ENCODE data around the gene TOM1.

The TOM1 gene

DNA sequence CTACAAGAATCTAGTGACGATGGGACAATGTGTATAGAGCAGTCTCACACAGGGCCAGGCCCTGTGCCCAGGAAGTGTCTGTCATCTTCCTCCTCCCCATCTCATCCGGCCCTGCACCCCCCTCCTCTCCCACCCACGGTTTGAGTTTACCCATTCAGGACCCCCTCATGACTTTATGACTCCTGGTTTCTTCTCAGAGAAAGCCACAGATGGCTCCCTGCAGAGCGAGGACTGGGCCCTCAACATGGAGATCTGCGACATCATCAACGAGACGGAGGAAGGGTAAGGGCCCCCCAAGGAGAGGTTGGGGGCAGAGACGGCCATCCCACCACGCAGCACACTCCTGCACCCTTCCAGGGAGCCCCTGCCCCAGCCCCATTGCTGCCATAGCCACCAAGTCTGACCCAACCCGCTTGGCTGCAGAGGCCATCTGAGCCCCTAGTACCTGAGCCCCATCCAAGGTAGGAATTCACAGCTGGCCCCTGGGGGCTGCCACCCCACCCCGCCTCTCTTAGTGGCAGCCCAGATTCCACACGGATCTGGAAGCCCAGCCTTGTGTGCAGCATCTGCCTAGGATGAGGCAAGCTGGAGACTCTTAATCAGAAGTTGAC lies 18.1 kb downstream of the TOM1 start:
- DNase-seq (ENCODE audit: low read depth), result no peak
- TF ChIP-seq, protein P1, sequence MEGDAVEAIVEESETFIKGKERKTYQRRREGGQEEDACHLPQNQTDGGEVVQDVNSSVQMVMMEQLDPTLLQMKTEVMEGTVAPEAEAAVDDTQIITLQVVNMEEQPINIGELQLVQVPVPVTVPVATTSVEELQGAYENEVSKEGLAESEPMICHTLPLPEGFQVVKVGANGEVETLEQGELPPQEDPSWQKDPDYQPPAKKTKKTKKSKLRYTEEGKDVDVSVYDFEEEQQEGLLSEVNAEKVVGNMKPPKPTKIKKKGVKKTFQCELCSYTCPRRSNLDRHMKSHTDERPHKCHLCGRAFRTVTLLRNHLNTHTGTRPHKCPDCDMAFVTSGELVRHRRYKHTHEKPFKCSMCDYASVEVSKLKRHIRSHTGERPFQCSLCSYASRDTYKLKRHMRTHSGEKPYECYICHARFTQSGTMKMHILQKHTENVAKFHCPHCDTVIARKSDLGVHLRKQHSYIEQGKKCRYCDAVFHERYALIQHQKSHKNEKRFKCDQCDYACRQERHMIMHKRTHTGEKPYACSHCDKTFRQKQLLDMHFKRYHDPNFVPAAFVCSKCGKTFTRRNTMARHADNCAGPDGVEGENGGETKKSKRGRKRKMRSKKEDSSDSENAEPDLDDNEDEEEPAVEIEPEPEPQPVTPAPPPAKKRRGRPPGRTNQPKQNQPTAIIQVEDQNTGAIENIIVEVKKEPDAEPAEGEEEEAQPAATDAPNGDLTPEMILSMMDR (IDR thresholded peaks at IDR 0.05; ENCODE audit: low read depth, low read length), result no peak
- no peak for TF ChIP-seq MYC (IDR thresholded peaks at IDR 0.05; ENCODE audit: low read depth, low read length)
- TF ChIP-seq, protein P2, sequence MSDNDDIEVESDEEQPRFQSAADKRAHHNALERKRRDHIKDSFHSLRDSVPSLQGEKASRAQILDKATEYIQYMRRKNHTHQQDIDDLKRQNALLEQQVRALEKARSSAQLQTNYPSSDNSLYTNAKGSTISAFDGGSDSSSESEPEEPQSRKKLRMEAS (IDR thresholded peaks at IDR 0.05; ENCODE audit: low read depth, low read length), result no peak
- H3K4me3 ChIP-seq (ENCODE audit: low read depth, low read length), result no peak overlapping the region

DNA sequence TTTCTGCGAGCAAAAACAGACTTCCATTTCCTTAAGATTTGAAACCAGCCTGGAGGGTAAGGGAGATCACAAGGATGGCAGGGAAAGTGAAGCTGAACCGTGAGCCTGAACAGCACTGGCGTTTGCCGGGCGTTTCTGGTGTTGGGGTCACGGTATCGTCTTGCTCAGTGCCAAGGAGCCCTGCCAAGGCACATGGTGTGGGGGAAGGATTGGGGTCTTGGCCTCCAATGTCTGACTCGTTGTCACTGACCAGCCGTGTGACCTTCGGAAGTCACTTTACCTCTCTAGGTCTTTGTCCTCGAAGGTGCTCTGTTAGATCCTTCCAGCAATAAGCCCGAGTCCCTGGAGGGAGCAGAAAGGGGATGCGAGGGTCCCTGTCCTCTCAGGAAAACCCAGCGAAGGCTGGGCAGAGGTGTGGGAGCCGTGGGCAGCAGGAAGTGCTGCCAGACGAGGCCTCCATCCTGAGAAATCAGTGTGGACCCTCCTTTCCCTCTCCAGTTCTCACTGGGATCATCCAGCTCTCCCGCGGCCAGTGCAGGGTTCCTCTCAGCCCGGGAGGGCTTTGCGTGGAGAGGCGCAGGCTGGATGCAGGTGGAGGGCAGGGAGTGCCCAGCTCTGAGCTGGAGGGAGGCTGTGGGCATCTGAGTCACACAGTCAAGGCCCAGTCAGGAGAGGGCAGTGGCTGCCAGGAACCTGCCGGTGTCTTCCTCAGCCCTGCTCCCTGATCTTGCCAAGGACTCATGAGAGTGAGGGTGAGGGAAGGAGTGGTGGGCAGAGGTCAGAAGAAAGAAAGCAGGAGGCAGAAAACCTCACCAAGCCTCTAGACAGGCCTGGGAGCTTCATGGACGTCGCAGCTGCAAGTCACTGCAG lies 18.9 kb downstream of the TOM1 start:
- no peak overlapping the region for H3K4me3 ChIP-seq (ENCODE audit: low read depth, low read length)
- TF ChIP-seq, protein P1 (IDR thresholded peaks at IDR 0.05; ENCODE audit: low read depth, low read length), result no peak
- TF ChIP-seq MYC (IDR thresholded peaks at IDR 0.05; ENCODE audit: low read depth, low read length), result no peak
- TF ChIP-seq POLR2A (IDR thresholded peaks at IDR 0.05; ENCODE audit: extremely low read depth, insufficient read length), result no peak
- TF ChIP-seq, protein P2 (IDR thresholded peaks at IDR 0.05; ENCODE audit: low read depth, low read length), result no peak
- no peak for DNase-seq (ENCODE audit: low read depth)

DNA sequence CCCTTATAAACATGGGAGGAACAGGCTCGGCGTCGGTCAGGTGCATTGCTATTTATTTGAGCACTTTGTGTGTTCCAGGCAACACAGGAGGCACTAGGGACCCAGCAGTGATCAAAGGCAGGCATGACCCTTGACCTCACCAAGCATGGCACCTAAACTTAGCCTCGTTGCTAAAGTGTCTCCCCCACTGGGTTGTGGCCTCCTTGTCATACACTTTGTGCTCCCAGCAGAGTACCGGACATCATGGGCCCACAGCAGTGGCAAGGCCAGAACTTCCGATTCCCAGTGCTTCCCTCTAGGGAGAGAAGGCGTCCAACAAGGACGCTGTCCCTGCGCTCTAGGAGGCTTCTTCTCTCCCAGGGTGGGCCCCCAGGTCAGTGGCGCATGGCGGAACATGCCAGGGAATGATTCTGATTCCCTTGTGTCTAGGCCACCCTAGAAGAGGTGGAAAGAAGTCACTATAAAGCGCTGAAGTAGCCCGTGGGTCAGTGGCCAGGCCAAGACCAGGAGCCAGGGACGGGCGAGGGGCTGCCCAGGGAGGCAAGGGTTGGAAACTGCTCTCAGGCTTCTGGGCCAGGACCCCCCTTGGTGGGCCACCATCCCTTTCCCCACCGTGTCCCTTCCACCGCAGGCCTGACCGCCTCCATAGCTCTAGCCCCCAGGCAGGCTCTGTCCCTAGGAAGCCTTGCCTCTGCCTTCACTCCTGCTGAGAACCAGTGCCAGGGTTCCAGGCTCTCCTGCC lies 19.7 kb downstream of the TOM1 start:
- no peak for TF ChIP-seq POLR2A (IDR thresholded peaks at IDR 0.05; ENCODE audit: extremely low read depth, insufficient read length)
- TF ChIP-seq, protein P2 (IDR thresholded peaks at IDR 0.05; ENCODE audit: low read depth, low read length), result no peak
- TF ChIP-seq MYC (IDR thresholded peaks at IDR 0.05; ENCODE audit: low read depth, low read length), result no peak
- TF ChIP-seq, protein P1 (IDR thresholded peaks at IDR 0.05; ENCODE audit: low read depth, low read length), result no peak
- DNase-seq (ENCODE audit: low read depth), result no peak
- no peak overlapping the region for H3K4me3 ChIP-seq (ENCODE audit: low read depth, low read length)

DNA sequence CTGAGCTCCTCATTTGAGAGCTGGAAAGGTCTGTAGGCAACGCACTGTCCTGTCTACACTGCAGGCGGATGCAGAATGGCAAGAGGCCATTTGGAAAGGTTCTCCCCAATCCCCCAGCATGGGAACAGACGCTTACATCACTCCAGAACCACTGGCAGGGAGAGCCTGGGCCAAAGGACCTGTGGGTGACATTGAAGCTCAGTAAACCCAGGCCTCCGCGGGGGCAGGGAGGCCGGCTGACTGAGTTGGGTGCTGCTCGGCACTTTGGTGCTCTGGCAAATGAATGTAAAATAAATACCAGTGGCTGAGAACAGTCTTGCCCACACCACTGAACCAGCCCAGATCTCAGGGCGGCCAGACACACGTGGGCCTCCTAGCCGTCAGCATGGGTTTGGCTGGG lies 22.4 kb downstream of the TOM1 start:
- H3K4me3 ChIP-seq (ENCODE audit: low read depth, low read length), result no peak overlapping the region
- TF ChIP-seq, protein P1 (IDR thresholded peaks at IDR 0.05; ENCODE audit: low read depth, low read length), result no peak
- TF ChIP-seq, protein P2 (IDR thresholded peaks at IDR 0.05; ENCODE audit: low read depth, low read length), result no peak
- TF ChIP-seq MYC (IDR thresholded peaks at IDR 0.05; ENCODE audit: low read depth, low read length) (no peak), POLR2A (IDR thresholded peaks at IDR 0.05; ENCODE audit: extremely low read depth, insufficient read length) (no peak)
- DNase-seq (ENCODE audit: low read depth), result no peak

DNA sequence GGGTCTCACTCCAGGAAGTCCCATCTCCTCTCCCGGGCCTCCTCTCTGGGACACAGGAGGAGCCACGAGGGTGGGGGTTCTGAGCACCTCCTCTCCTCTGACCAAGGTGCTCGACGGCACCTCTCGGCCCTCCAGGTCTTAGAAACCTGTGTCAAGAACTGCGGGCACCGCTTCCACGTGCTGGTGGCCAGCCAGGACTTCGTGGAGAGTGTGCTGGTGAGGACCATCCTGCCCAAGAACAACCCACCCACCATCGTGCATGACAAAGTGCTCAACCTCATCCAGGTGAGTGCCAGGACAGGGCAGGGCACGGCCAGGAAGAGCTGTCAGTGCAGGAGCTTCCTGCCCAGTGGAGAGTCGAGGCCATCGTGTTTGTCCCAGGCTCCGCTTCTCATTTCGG lies 23.2 kb downstream of the TOM1 start:
- H3K4me3 ChIP-seq (ENCODE audit: low read depth, low read length), result no peak overlapping the region
- TF ChIP-seq, protein P2 (IDR thresholded peaks at IDR 0.05; ENCODE audit: low read depth, low read length), result no peak
- TF ChIP-seq, protein P1 (IDR thresholded peaks at IDR 0.05; ENCODE audit: low read depth, low read length), result no peak
- TF ChIP-seq MYC (IDR thresholded peaks at IDR 0.05; ENCODE audit: low read depth, low read length) (no peak), POLR2A (IDR thresholded peaks at IDR 0.05; ENCODE audit: extremely low read depth, insufficient read length) (no peak)
- DNase-seq (ENCODE audit: low read depth), result no peak
